Stimulated activated CD8-positive, alpha-beta memory T cell treated with anti-CD3 and anti-CD28 coated beads, Interleukin-7, amount 100 ng/mL, for 1 hour (primary cell): Measurements from ENCODE around the gene NR2C1.
"Not testable (repeated sequence)": the region's sequence is repeated elsewhere in the genome, so short reads cannot be mapped to it uniquely, and the experiment has no call there.

Experiments used
- DNase-seq, 2 donors: peaks; one replicate each; pipeline ENCODE4 v3.0.0-alpha.2; 2020; ENCODE audit warnings: low read depth in 2 of 2

NR2C1 gene

DNA sequence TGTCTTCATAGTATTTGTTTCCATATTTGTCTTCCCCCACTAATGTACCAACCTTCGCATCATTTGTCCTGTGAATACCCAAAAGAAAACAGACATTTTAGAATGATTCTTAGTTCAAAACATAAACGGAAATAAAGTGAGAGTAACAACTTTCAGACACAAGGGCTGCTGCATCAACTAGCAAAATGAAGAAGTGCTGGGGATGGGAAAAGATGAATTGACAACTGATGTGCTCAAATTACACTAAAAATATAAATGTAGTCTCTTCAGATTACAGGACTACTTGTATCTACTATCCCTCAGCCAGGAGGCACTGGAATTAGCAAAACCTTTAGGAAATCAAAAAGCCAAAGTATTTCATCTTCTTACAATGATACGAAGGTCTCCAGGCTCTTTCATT, 70.7 kb downstream of the NR2C1 start:
- no peak for DNase-seq

DNA sequence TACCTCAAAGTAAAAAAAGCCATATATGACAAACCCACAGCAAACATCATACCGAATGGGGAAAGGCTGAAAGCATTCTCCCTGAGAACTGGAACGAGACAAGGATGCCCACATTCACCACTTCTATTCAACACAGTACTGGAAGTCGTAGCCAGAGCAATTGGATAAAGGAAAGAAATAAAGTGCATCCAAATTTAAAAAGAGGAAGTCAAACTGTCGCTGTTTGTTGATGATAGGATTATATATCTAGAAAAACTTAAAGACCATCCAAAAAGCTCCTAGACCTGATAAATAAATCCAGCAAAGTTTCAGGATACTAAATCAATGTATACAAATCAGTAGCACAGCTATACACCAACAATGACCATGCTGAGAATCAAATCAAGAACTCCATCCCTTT, 75.1 kb downstream of the NR2C1 start:
- no peak for DNase-seq

DNA sequence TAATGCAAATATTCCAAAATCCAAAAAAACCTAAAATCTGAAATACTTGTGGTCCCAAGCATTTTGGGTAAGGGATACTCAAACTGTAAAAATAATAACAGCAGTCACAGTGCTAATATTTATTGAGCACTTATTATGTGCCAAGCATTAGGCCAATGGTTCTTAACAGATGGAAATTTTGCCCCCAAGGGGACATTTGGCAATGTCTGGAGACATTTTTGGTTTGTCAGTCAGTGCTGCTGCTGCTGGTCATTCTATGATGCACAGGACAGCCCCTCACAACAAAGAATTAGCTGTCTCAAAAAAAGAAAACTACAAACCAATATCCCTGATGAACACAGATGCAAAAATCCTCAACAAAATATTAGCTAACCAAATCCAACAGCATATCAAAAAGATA, 75.7 kb downstream of the NR2C1 start:
- DNase-seq = no peak

DNA sequence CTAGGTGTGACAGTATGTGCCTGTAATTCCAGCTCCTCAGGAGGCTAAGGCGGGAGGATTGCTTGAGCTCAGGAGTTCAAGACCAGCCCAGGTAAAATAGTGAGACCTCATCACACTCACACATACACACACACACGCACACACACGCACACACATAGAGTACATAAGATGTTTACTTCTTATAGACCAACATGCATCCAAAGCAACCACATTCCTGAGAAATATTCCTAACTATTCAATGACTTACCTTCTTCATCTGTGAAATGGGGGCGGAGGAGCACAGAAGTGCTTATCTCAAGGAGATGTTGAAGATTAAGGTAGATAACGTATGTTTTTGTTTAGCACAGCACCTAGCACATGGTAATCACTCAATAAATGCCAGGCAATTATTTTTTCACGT, 76.4 kb downstream of the NR2C1 start:
- DNase-seq = no peak

DNA sequence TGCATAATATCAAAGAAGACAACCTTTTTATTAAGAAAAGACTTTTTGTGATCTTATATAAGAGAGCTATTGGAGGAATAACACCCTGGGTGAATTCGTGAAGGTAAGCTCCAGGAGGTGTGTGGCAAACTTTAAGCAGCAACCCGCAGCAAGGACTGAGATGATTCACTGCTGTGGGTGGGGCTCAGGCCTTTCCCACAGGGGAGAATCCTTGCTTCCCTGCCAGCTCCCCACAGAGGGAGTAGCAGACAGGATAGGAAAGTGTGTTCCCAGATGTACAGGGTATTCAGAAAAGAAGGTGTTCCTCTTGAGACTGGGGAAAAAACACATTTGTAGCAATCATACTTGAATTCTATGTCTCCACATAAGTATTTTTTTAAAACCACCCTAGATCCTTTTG, 79.1 kb downstream of the NR2C1 start:
- no peak for DNase-seq

DNA sequence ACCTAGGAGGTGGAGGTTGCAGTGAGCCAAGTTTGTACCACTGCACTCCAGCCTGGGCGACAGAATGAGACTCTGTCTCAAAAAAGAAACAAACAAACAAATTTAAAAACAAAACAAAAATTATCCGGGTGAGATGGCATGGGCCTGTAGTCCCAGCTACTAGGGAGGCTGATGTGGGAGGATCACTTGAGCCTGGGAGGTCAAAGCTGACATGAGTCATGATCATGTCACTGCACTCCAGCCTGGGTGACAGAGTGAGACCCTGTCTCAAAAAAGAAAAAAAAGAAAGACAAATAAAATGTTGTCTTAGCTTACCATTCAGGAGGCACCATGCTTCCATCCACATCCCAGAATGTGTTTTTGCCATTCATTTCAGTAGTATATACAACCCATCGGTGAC, 79.6 kb downstream of the NR2C1 start:
- not testable (repeated sequence) for DNase-seq

DNA sequence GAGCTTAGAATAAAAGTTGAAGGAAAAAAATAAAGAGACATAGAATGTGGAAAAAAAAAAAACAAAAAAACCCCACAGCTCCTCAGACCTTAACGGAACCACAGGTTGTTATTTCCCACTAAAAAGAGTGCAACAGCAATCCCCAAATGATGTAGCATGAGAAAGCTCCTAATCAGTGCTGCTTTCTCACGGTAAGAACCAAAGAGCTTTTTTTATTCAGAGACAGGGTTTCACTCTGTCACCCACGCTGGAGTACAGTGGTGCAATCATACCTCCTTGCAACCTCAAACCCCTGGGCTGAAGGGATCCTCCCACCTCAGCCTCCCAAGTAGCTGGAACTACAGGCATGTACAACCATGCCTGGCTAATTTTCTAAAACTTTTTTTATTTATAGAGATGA, 83.2 kb downstream of the NR2C1 start:
- no peak for DNase-seq

DNA sequence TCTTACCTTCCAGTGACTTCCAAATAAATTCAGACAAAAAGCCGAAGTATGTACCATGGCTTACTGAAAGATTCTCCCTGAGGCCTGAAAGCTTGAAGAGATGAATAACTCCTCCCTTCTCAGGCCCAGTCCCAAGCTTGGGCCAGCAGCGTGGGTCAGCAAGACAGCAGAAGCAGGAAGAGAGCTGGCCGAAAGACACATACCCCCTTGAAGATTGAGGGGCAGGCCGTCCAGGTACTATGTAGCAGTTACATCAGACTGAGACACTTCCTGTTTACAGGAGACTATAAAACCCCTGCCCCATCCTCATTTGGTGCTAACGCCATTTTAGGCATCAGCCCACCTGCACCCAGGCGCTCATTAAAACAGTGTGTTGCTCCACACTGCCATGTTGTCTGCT, 84.9 kb downstream of the NR2C1 start:
- no peak for DNase-seq

DNA sequence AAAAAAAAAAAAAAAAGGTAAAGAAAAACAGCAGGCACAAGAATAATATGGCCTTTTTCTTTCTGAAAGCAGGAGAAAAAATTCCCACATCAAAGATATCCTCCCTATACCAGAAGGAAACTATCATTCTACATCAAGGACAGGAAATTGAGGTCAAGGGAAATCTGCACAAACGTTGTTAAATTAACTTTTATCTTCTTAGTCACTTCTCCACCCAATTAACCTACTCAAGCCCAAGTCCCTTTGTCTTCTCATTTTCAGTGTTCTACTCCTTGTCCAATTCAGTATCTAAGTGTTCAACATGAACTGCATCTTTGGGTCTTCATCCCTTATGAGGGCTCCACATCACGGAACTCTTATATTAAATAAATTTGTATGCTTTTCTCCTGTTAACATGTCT, 85.6 kb downstream of the NR2C1 start:
- DNase-seq = no peak

DNA sequence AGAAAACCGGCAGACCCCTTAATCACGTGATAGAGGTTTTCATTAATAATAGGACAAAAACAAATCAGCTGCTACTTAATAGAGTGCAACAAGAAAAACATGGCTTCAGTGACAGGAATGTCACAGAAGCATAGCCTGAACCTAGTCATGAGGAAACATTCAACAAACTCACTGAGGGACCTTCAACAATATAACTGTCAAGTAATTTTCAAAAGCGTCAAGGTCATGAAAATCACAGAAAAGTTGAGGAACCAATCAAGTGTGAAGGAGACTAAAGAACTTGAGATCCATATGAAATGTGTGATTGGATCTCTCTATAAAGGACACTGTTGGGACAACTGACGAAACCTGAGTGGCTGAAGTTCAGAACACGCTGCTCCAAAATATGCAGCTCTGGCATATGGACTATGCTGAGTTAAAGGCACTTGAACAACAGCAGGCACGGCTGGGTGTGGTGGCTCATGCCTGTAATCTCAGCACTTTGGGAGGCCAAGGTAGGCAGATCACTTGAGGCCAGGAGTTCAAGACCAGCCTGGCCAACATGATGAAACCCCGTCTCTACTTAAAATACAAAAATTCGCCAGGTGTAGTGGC, 86.2 kb downstream of the NR2C1 start:
- no peak for DNase-seq

DNA sequence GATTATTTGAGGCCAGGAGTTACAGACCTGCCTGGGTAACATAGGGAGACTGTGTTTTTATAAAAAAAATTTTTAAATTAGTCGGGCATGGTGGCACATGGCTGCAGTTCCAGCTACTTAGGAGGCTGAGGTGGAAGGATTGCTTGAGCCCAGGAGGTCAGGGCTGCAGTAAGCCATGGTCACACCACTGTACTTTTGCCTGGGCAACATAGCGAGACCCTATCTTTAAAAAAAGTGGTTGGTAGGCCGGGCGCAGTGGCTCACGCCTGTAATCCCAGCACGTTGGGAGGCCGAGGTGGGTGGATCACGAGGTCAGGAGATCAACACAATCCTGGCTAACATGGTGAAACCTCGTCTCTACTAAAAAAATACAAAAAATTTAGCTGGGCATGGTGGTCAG, 88.3 kb downstream of the NR2C1 start:
- DNase-seq = not testable (repeated sequence)

DNA sequence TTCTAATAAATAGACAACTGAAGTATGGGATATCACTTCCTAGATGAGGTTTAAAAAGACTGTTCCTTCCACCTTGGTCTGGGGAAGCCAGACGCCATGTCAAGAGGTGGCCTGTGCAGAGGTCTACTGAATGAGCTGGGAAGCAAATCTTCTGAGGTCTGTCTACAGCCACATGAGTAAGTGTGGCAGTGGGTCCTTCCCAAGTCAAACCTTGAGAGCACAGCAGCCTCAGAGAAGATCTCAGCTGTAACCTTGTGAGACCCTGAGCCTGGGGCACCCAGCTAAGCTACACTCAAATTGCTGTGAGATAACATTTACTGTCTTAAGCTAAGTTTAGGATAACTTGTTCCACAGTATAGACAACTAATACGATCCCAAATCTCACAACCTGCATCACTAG, 90.1 kb downstream of the NR2C1 start:
- DNase-seq = no peak

DNA sequence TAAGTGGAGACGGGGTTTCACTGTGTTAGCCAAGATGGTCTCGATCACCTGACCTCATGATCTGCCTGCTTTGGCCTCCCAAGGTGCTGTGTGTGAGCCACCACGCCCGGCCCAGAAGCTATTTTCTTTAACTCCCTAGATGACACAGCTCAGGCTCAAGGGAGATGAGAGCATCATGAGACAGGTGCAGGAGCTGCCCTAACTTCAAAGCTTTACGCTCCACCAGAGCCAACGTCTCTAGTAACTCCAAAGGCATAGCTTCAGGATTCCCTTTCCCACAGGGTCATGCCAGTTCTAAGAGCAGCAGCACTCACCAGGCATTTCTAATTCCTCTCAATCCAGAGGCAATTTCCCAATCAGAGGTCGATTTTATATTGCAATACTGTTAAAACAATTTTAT, 91.0 kb downstream of the NR2C1 start:
- DNase-seq = no peak

DNA sequence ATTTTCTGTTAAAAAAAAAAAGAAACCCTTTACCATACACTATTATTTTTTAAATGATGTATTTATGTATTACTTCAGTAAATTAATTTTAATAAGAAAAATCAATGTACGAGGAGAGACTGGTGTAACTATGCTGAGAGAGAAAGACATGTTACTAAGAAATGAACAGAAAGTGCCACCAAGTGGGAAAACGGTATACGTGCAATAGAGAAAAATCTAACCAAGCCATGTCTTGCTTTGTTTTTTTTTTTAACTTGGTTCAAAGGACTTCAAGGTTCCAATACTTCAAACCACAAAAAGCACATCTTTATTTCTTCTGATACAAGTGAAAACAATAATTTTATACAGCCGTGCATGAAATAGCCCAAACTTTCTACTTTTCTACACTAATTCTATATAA, 92.8 kb downstream of the NR2C1 start:
- DNase-seq = no peak

DNA sequence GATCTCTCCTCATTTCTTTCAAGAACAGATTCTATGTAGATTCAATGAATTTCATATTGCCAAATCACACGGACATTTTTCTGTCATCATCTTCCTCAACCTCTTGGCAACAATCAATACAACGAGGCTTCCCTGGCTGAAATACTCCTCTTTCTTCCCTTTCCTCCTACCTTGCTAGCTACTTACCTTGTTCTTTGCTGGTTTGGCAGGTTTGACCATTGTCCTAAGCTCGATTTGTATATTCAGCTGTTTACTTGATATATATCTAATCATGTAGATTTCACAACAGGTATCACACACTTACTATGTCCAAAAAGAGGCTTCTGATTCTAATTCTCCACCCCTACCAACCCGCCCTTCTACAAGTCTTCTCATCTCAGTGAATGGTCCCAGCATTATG, 93.5 kb downstream of the NR2C1 start:
- no peak for DNase-seq

DNA sequence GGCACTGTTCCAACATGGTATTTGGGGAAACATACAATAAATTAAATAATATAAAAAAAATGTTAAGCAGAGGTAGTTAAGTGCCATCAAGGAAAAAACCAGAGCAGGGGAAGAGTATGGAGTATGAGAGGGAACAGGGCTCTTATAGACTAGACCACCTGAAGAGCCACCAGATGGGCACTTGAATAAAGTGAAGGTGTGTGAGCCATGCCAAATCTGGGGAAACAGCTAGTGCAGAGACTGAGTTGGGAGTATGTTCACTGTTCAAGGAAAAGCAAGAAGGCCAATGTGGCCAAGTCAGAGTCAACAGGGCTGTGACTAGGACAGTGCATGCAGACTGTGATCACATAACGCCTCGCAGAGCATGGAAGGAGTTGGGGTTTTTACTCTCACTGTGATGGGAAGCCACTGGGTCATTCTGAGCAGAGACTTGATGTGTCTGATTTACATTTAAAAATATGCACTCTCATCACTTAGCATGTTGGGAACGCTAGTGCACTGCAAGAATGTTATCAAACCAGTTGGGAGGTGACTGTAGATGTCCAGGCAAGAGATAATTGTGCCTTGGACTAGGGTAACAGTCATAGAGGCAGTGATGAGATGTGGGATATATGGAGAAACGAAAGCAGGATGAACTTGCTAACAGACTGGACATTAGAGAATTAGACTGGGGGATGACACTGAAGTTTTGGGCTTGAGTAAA, 95.5 kb downstream of the NR2C1 start:
- DNase-seq = no peak

DNA sequence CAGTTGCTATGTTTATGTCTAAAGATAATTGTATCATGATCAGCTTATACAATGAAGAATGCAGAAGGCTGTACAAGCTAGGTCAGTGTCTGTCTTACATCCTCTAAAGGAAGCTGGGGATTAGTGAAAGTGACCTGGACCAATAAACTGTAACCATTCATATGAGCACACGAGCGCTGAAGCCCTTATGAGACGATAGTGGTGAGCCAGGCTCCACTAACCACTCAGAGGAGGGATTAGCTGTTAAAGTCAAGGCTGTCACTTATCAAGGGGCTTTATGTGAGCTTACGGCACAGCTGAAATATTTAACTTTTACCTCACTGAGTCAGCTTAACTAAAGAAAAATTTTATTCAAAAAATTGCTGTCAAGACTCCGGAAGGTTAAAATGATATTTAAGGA, 100.2 kb downstream of the NR2C1 start:
- DNase-seq = no peak

DNA sequence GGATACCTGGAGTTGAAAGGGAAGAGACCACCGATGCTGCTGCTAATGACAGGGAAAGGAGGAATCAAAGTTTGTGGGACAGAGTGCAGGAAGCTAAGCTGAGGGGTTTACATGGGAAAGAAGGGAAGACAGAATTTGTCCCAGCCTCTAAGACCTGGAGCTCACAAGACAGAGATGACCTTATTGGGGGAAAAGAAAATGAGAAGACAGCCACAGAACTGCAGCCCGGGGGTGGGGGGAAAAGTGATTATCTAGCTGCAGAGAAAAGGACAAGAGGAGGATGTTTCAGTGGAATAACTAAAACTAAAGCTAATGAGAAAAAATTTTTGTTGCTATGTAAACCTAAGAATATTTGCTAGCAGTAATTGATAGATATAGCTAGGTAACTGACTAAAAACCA, 100.6 kb downstream of the NR2C1 start:
- no peak for DNase-seq

DNA sequence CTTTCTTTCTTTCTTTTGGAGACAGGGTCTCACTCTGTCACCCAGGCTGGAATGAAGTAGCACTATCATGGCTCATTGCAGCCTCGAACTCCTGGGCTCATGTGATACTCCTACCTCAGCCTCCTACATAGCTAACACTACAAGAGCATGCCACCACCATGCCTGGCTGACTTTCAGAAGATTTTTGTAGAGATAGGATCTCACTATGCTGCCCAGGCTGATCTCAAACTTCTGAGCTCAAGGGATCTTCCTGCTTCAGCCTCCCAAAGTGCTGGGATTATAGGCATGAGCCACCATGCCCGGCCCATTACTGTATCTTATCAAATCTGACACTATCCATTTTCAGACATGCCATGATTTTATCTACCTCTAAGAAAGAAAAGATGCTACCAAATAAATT, 101.5 kb downstream of the NR2C1 start:
- DNase-seq = no peak

DNA sequence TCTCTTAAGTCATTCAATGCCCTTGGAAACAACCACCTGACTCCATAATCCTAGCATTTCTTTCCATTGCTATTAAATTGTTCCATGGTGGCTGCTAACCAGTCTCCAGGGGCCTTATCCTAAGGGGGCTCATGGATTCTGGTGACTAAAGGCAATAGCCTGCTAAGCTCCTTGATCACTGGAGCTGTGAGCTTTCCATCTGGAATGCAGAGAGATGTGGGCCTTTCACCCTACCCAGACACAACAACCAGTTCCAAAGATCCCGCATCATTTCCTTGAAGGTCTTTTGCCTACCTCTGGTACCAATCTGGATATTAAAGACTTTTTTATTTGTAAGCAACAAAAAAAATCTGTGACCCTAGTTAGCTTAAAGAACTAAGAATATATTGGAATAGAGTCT, 102.9 kb downstream of the NR2C1 start:
- no peak for DNase-seq
